Islet precursor cell (in vitro differentiated cells): ENCODE measurements around the gene TMC3.

Experiments used
- DNase-seq: peaks from one replicate; pipeline ENCODE4 v3.0.0-alpha.2; 2018

The TMC3 gene

DNA sequence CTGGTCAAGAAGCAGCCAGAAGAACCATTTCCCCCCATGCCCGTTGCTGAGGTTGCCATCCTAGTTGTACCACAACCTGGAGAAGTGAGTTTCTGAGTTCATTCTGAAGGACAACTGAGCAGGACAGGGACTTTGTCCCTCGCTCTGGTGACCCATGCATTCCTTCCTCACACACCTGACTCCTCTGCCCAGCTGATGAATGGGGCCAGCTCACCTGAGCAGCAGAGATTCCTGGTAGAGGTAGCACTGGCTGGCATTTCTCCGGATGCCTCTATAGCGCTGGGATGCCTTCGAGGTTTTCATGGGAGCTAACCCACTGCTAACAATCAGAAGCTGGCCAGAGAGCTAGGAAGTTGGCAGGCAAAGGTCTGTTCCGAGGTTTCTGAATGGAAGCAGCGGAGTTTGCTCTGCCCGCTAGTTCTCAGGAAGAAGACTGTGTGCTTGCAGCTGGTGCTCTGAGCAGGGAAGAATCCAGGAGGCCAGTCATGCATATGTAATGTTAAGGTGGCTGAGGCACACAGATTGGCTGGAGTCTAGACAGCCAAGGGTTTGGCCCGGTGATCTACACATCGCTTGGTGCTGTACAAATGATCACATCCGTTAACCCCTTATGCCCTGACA is at the start of gene TMC3:
TSS of gene TMC3 (minus strand) at position 439 of the 621 bp plus-strand sequence. CDS start at position 303, 136 bp downstream.
- DNase-seq: no peak

DNA sequence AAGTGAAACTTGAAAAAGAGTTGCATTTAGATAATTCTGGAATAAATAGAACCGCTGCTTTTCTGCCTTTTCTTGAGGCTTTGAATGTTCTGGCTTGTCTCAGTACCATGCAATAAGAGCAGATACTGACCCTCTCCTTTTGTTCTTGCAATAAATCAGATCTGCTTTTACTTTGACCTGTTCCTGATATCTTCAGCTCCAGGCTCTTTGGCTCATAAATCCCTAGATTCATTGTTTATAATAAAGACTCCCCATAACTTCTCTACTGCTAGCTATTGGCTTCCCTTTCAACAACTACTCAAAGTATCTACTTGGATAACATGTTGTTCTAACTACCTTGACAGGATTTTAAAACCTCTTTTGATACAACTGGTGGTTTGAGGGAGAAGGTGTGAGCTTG is 47.4 kb upstream of the TMC3 start:
- no peak for DNase-seq

DNA sequence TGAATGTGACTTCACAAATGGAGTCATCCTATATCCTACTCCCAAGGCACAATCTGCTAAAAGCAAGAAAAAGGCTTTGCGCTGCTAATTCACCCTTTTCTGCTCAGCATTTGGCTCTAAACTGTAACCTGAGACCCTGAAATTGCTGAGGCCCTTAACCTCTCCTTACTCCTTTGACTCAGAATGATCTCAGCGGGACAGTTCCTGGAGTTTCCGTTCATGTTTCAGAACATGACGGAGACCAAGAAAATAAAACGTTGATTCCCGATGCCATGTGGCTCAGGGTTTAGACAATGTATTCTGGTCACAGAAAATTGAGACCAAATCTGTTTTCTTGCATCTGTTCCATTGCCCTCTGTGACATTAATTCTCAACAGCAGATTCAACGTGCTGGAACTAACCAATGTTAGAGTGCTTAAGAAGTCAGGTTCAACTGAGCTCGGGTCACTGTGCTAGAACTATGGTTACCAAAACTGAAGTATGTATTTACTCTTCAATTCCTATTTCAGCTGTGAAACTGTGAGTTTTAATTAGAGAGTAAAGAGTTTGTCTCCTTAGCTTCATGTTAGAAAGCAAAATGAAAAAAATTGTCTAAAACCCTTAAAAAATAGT is 45.4 kb upstream of the TMC3 start:
- DNase-seq: peak; percentile 59

DNA sequence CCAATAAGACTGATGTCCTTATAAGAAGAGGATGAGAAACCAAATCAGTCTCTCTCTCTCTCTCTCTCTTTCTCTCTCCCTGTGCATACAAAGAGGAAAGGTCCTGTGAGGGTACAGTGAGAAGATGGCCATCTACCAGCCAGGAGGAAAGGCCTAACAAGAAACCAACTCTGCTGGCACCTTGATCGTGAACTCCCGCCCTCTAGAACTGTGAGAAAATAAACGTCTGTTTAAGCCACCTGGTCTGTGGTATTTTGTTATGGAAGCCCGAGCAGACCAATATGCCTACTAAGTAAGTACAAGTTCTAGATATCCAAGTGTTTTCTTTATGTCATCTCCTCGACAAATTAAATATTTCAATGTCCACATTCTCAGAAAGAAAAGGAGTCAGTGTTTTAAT is 44.9 kb upstream of the TMC3 start:
- DNase-seq: no peak

DNA sequence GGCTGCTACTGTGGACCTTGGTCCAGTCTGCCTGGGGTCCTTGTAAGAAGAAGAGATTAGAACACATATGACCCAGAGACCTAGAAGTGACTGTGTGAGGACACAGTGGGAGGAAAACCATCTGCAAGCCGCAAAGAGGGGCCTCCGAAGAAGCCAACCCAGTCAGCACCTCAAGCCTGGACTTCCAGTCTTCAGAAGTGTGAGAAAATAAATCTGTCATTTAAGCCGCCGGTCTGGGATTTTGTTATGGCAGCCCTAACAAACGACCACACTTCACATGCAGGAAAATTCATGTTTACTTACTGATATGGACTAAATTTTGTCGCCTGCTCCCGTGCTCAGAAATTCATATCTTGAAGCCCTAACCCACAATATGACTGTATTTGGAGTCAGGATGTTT is 44.4 kb upstream of the TMC3 start:
- no peak for DNase-seq

DNA sequence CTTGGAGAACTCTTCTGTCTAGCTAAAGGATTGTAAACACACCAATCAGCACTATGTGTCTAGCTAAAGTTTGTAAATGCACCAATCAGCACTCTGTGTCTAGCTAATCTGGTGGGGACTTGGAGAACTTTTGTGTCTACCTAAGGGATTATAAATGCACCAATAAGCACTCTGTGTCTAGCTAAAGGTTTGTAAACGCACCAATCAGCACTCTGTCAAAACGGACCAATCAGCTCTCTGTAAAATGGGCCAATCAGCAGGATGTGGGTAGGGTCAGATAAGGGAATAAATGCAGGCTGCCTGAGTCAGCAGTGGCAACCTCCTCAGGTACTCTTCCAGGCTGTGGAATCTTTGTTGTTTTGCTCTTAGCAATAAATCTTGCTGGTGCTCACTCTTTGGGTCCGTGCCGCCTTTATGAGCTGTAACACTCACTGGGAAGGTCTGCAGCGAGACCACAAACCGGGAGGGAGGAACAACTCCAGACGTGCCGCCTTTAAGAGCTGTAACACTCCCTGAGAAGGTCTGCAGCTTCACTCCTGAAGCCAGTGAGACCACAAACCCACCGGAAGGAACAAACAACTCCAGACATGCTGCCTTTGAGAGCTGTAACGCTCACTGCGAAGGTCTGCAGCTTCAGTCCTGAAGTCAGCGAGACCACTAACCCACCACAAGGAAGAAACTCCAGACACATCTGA is 40.4 kb upstream of the TMC3 start:
- peak; percentile 72 for DNase-seq

DNA sequence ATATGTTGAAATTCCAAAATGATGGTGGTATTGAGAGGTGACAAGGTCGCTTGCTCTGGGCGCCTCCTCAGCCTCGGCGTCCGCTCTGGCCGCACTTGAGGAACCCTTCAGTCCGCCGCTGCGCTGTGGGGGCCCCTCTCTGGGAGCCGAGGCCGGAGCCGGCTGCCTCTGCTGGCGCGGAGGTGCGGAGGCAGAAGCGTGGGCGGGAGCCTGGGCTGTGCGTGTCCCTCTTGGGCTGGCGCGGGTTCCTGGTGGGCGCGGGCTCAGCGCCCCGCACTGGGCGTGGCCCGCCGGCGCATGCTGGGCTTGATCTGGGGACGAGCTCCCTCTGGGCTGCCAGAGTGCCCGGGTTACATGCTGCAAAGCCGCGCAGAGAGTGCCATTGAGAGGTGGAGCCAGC is 39.8 kb upstream of the TMC3 start:
- no peak for DNase-seq

DNA sequence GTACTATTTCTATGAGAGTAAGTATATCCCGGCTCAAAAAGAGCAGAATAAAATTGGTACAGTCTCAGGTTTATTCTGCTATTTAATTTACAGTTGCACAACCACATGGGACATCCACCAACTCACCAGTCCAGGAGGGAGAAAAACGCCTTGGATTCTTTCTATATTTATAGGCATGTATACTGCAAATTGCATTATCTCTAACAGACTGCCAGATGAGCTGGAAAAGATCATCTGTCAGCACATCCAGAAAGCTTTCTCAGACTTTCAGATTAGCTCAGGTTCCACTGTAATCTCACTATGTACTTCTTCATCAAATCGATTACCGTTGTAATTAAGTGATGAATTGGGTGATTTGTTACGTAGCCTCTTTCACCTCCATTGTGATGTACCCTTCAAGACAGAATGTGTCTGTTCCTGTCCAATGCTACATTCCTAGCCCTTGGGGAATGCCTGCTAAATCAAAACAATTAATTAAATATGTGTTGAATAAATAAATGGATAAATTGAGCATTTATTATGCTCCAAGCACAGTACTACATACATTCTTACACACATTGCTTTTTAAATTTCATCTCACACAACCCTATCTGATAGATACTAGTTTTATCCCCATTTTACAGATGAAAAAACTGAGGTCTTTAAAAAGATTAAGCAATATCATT is 38.1 kb upstream of the TMC3 start:
- no peak for DNase-seq

DNA sequence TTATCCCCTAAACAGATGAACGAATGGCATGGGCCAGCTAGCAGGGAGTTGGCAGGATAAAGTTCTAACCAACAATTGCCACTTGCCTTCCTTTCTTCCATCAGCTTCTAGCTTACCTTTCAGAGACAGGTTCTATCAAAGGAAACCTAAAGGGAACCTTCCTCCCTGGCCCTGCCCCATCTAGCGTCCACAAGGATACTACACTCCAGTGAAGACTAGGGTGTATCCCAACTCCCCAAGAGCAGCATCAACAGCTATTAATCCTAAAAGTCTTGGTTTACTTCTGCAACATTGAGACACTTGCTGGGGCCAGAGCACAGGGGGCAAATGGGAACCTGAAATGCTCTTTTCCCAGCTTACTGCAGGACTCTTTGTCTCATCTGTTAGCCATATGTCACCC is 37.0 kb upstream of the TMC3 start:
- no peak for DNase-seq

DNA sequence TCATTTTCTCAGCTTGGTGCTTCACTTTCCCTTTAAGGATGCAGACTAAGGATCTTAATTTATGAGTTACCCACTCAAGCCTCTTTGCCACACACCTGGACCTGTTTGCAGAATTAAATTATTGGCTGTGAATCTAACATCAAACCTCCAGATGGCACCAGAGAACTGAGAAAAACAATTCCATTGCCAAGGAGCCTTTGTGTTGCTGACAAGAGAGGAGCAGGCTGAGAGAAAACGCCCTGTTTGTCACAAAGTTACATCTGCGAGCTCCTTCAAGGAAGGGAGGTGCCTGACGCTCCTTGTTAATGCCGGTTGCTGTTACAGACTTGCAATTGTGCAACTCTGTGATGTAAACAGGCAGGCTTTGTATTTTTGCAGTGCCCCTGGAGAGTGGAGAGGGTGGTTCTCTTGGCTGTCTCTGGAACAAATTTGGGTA is 36.3 kb upstream of the TMC3 start:
- peak; percentile 77 for DNase-seq

DNA sequence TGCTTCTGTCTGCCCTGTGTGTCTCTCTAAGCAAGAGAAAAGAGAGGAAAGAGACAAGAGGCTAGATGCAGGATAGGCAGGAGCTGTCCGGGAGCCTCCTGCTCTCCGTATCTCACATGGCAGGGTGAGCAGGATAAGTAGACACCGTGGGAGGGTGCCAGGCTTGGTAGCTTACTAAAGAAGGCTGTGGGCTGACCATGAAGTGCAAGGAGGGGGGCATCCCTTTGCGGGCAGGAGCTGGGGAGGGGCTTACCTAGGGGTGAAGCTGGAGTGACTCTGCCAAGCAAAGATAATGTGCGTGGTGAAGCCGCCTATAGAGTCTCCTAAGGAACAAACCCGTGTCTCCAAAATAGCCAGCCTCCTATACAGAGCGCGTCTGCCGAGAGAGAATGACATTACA is 33.7 kb upstream of the TMC3 start:
- no peak for DNase-seq

DNA sequence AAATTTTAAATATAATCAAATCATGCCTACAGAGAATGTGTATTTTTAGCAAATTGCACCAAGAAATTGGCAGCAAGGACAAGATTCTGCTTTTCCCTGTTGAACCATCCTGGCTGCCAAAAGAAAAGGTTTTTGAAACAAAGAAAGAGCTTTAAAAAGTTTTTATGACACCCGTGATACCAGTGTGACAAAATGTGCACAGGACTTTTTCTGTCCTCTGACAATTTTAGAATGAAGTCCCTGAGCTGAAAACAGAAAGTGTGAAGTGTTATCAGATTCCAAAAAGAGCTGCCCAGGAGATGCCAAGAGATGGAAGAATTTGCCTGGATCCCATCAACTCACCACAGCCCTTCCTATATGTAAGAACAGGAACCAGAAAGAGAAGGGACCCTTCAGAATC is 33.2 kb upstream of the TMC3 start:
- DNase-seq: no peak

DNA sequence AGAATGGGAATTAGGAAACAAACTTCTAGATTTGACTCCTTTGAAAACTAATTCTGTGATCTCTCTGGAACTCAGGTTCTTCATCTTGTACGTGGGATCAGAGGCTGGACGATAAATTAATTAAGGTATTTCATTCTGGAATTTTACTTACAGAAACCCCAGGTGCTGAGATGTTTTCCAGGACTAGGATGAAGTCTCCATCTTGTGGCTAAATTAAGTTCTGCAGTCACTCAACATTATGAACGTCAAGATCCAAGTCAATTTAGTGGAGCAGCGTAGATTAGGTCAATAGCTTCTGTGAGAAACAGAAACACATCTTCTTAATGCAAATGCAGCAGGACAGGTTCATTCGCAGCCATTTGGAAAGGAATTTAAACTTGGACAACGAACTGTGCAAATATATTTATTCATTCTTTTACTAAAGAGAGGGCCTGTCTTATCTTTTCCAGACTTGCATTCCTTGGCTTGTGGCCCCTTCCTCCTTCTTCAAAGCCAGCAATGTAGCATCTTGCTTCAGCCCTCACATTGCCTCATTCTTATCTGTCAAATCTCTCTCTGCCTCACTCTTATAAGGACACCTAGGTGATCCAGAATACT is 26.7 kb upstream of the TMC3 start:
- no peak for DNase-seq

DNA sequence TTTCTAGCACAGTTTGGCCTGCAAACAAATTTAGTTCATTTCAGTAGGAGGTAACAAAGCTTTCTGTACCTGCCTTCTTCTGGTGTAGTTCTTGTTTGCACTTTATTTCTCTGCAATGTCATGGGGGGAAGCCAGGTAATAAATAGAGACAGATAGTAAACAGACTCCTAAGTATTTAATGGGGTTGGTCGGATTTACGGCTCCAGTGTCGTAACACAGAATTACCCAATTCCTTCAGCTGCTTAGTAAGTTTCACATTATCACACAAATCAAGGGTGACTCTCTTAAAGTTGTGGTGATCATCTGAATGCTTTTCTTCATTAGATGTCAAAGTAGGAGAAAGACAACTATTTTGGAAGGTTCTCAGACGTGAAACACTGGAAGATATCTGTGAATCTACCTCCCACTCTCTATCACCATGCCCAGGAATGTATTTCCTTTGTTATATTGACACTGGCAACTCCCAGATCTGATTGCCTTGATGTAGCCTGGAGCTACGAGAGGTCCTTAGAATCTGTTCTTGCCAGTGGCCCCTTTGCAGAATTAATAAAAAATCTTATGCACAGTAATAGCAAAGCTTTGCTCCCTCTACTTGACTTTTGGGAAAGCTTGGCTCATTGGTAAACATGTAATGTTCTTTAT is 25.0 kb upstream of the TMC3 start:
- no peak for DNase-seq

DNA sequence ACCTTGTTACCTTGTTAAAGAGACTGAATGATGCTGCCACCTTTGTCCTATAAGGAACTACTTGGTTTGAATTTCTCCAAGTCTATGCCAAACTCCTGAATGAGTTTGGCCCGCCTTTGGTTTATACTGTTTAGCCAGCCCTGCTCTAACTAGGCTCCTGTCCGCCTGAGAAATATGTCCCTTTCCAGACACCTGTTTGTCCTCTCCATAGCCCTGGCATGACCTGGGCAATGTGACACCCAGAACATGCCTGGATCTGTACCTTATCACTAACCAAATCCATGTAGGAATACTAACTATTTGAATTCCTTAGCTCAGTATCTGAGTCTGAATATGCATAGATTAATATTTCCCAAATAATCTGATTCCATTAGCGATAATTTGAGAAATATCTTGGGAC is 24.4 kb upstream of the TMC3 start:
- DNase-seq: no peak

DNA sequence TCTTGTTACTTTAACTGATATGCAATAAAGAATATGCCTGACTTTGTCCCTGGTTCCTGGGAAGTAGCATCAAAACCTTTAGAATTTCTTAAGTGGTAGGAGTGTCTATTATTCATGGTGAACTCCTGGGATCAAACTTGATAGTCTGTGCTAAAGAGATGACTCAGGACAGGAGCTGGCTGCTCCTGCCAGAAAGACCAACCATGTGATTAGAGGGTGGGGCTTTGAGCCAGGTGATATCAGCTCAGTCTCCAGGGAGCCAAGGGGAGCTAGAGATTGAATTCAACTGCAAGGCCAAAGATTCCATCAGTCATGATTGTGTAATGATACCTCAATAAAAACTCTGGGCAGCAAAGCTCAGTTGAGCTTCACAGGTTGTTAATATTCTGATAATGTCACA is 20.6 kb upstream of the TMC3 start:
- no peak for DNase-seq

DNA sequence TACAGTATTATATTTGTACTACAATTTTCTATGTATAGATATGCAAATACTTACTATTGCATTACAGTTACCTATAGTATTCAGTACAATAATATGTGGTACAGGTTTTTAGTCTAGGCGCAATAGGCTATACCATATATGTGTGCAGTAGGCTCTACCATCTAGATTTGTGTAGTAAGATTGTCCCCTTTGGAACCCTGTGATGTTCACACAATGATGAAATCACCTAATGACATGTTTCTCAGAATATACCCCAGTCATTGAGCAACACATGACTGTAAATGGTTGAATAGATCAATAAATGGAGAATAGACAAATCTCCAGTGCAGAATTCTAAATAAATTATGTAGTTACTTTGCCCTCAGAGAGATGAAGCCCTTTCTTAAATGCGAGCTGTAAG is 17.6 kb upstream of the TMC3 start:
- no peak for DNase-seq

DNA sequence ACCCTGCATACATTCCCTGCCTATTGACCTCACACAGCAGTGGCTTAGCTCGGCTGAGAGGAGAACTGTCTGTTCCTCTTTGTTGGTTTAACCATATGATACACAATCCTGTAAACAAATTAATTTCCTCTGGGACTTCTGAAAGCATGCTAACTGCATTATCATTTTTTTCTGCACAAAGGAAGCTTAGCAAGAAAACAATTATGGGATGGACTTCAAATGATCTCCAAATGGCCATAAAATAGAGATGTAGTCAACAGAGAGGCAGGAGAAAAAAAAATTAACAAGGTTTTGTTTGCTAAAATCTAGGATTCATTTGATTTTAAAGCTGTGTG is 14.4 kb upstream of the TMC3 start:
- no peak for DNase-seq

DNA sequence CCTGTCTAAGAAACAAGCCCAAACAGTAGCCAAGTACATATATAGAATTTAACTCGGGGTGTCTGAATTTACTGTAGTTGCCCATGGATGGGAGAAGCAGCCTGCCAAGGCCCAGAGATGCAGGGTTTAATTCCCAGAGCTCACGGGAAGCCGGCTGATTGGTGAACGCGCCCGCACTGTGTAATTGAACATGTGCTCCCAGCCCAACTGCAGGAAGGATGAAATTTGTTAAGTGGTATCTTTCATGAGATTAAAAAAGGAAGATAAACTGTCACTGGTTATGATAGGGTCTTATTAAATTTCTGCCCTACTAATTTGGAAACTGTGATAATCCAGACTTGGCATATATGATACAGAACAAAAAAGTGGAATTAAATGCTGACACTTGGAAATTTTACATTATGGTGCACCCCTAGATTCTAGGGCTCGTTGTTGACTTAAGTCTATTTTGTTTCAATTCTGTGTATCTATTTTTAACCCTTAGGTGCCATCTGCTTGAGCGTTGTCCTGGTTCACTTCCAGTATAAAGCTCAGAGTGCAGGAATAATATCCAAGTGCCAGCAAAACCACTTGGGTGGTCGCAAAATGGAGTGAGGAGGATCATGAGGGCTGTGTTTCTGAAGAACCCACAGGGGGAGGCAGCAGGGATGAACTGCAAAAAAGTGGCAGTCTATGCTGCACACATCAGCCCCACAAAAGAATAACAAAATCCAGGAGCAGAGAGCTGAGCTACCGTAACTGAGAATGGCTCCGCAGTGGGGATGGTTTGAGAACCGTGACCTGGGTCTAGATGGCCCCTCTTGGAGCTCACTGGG is 13.8 kb upstream of the TMC3 start:
- DNase-seq: no peak

DNA sequence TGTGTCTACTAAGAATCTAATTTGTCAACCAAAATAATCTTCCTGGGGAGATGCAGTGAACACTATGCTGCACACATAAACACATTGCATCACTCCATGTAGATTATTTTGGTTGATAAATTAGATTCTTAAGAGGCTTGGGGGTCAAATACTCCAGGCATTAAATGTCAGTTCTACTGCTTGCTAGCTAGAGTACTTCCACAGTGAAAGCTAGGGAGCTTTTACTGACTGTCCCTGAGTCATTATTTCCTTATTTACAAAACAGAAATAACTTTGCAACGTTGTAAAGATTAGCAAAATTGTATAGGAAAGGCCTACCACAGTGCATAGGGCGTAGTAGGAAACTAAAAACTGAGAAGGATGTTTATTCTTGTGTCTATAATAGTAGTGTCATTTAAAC is 12.9 kb upstream of the TMC3 start:
- no peak for DNase-seq

DNA sequence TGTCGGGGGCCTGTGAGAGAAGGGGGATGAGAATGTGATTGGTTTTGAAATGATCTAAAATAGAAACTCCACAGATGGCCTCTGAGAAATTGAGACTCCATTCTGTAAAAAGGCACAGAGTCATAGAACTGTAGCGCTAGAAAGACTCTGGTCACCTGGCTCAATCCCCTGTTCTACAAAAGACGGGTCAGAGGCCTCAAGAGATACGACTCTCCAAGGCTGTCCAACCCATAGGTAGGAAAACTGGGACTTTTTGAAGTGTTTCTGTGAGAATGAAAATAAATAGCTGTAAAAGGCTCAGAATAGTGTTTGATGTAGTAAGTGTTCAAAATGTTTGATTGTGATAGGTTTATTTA is 11.7 kb upstream of the TMC3 start:
- no peak for DNase-seq
